NOMO-1 (cell line): Measurements from ENCODE around the gene ARHGAP15.

Experiments
- DNase-seq, 2 experiments: peaks; one replicate each; lab custom pipeline; 2025; ENCODE audit not compliant: unreplicated experiment in 2 of 2; lab: John Stamatoyannopoulos, UW

Gene ARHGAP15

GRCh38 chr2:143433840-143434239, 304.6 kb downstream of the ARHGAP15 start:
- no peak for DNase-seq

- DNase-seq, result no peak
These were observed 305.2 kb downstream of the ARHGAP15 start for GRCh38 chr2:143434445-143434844.

- no peak for DNase-seq
These were observed 305.9 kb downstream of the ARHGAP15 start for GRCh38 chr2:143435131-143435530.

GRCh38 chr2:143436951-143437350, 307.7 kb downstream of the ARHGAP15 start:
- DNase-seq, result no peak

GRCh38 chr2:143440411-143441012, 311.3 kb downstream of the ARHGAP15 start:
- DNase-seq, result no peak

GRCh38 chr2:143442193-143442592, 313.0 kb downstream of the ARHGAP15 start:
- no peak for DNase-seq

GRCh38 chr2:143451642-143452281, 322.5 kb downstream of the ARHGAP15 start:
- peak; percentile 73 to 94 for DNase-seq

GRCh38 chr2:143452817-143453451, 323.7 kb downstream of the ARHGAP15 start:
- DNase-seq, result peak in 1 of 2 experiments; percentile 34

- DNase-seq, result no peak
These were observed 324.8 kb downstream of the ARHGAP15 start for GRCh38 chr2:143453981-143454511.

GRCh38 chr2:143455317-143455716, 326.1 kb downstream of the ARHGAP15 start:
- DNase-seq, result no peak

GRCh38 chr2:143458258-143459190, 329.3 kb downstream of the ARHGAP15 start:
- DNase-seq, result no peak

- no peak for DNase-seq
These were observed 331.2 kb downstream of the ARHGAP15 start for GRCh38 chr2:143460382-143460781.

GRCh38 chr2:143463719-143464118, 334.5 kb downstream of the ARHGAP15 start:
- DNase-seq, result no peak

GRCh38 chr2:143466391-143466790, 337.2 kb downstream of the ARHGAP15 start:
- no peak for DNase-seq

- DNase-seq, result no peak
These were observed 337.8 kb downstream of the ARHGAP15 start for GRCh38 chr2:143467011-143467410.

- no peak for DNase-seq
These were observed 339.2 kb downstream of the ARHGAP15 start for GRCh38 chr2:143468341-143468888.

- no peak for DNase-seq
These were observed 340.1 kb downstream of the ARHGAP15 start for GRCh38 chr2:143469323-143469722.

- no peak for DNase-seq
These were observed 342.3 kb downstream of the ARHGAP15 start for GRCh38 chr2:143471550-143471949.

GRCh38 chr2:143473216-143473615, 344.0 kb downstream of the ARHGAP15 start:
- DNase-seq, result no peak

GRCh38 chr2:143473820-143474219, 344.6 kb downstream of the ARHGAP15 start:
- DNase-seq, result no peak
